ENCODE measurements around the gene THSD7B.

GRCh38 chr2:136736236-136736635 lies 29.1 kb upstream of the THSD7B start:
- TF ChIP-seq CTCF (conservative IDR thresholded peaks at IDR 0.05 in 1 of 2, IDR thresholded peaks at IDR 0.05 in 1 of 2; ENCODE audit: extremely low read depth in 1 of 2, insufficient read depth in 1 of 2, low read depth in 1 of 2, low read length in 2 of 2) (no peak), EZH2 (IDR thresholded peaks at IDR 0.05; ENCODE audit: borderline replicate concordance, low read length) (no peak)

All from mammary epithelial cell (primary cell).